HG02840 (cell line): ENCODE measurements around the gene DYRK2.

Experiments
- ATAC-seq: cut with Tn5 transposase; IDR thresholded peaks from one replicate; pipeline ENCODE4 v1.9.1; 2021; ENCODE audit warnings: mild to moderate bottlenecking, moderate library complexity, moderate number of reproducible peaks; ENCODE audit not compliant: unreplicated experiment, low FRiP score

The DYRK2 gene

DNA sequence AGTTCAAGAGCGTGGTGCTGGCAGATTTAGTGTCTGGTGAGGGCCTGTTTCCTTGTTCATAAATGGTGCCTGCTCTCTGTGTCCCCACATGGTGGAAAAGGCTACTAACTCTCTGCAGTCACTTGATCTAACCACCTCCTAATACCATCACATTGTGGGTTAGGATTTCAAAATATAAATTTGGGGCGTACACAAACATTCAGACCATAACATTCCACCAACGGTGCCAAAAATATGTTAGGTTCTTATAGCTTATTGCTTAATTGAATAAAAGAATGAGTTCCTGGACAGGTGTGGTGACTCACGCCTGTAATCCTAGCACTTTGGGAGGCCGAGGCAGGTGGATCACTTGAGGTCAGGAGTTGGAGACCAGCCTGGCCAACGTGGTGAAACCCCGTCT, 3.4 kb upstream of the DYRK2 start:
- no peak for ATAC-seq

DNA sequence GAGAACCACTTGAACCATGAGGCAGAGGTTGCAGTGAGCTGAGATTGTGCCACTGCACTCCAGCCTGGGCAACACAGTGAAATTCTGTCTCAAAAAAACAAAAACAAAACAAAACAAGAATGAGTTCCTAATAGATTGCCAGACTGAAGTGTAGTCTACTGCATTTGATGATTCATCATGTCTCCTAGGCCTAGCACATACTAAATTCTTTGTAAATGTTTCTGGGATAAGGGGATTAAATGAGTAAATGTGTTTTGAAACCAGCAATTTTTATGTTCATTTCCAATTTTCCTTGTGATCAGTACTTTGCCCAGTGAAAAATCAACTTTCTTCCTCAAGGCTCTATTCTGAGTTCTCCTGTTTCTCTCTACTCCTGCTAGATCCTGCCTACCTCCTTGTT, 2.9 kb upstream of the DYRK2 start:
- no peak for ATAC-seq

DNA sequence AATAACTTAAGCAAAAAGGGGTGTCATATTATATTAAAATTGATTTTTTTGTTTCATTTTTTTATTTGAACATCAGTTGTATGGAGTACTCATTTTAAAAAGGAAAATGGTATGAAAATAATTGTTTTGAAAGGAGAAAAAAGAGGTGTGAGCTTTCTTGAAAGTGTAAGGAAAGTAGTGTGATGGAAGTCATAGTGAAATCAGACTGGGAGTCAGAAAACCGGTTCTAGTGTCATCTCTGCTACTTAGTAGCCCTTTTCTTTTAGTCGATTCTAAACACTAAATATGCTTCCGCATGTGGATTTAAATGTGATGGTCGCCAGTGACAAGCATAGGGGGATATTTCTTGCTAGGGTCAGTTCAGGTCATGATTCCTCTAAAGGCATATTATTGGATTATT, 1.8 kb upstream of the DYRK2 start:
- ATAC-seq, result no peak

DNA sequence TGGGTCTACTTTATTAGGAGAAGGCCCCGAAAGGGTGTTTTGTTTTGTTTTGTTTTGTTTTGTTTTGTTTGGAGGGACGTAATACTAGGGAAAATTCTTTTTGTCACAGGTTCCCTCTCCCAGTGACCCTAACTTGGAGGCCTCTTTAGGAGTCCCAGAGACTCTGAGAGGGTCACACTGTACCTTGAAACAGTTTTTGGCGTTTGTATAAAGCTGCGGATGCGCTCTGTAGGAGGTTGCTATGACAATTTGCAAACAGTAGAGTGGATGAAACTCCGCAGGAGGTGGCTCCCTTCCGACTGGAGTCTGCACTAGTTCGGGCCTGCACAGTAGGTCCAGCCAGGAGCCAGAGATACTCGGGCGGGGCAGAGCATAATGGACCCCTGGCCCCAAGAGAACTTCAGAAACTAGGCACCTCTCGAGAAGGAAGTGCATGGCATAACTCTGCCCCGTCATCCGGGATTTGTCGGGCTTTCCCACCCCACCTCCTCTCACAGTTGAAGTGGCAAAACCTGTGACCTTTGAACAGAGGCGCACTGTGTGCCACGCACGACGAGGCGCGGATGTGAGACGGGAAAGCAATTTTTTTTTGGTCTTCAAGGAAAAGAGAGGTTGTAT, 1.3 kb upstream of the DYRK2 start:
- no peak for ATAC-seq

DNA sequence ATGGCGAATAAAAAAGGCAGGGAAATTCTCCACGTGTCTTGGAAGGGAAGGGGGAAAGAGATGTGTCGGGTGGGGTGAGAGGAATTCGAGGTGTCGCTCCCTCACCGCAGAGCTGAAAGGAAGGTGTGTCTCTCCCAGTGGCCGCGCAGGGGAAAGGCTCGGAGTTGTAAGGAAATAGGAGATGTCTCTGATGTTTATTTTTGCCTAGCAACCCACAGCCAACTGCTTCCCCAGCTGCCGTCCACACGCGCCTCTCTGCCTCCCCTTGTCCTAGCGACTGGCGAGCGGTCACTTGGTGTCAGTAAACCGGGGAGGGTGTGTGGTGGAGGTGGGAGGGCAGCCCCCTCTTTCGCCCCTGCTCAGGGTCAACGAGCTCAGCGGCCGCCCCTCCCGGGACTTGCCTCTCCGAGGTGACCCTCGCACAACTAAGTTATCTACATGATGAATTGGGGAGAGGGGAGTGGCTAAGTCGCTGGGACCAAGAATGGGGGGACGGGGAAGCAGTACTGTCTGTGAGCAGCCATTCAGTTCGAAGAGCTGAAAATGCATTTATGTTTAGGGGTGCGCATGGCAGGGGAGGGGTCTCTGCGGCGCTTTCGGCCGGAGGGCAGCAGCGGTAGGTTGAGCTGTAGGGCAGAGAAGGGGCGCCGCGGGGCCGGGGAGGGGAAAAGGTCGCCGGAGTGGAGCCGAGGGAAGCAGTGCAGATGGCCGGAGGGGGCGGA, 585 bp upstream of the DYRK2 start:
- ATAC-seq, result peak; percentile 18

DNA sequence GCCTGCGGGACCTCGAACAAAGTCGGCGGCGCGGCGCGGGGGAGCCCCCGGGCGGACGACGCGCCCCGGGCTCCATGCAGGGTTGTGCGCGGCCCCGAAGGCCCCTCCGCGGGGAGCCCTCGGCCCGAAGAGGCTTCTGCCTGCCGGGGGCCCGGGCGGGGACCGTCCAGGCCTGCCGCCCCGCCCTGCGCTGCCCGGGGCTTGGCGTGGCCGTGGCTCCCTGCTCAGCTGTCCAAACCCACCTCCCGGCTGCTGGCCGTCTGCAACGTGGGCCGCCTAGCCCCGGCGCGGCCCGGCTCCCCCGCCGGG, 670 bp downstream of the DYRK2 start:
- no peak for ATAC-seq

- peak; percentile 15 for ATAC-seq
Observed at GRCh38 chr12:67649570-67650387, 1.2 kb downstream of the DYRK2 start.

GRCh38 chr12:67650388-67651131, 2.0 kb downstream of the DYRK2 start:
- ATAC-seq, result no peak

DNA sequence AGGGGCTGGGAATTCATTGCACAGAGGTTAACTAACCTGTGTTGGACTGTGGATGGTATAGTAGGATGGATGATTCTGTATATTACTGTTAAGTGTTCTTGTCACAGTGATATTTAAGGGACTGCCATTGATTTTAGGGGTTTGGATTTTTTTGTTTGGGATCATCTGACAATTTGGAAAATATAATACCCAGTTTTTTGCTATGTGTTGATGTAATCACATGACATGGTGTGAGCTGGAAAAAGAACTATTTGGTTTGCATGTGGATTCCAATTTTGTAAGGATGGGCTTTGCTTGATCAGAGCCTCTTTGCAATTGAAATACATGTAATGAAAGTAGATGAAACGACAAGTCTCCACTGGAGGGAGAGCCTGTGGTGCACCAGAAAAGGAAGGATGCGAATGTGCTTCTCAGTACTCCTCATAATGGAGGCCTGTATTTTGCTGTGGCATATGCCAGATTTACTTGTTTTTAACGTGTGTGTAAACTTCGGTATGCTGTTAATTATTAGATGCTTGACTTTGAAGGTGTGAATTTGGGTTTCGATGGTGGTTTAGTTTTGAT, 2.7 kb downstream of the DYRK2 start:
- ATAC-seq, result no peak

GRCh38 chr12:67655829-67656228, 7.3 kb downstream of the DYRK2 start:
- ATAC-seq, result no peak

DNA sequence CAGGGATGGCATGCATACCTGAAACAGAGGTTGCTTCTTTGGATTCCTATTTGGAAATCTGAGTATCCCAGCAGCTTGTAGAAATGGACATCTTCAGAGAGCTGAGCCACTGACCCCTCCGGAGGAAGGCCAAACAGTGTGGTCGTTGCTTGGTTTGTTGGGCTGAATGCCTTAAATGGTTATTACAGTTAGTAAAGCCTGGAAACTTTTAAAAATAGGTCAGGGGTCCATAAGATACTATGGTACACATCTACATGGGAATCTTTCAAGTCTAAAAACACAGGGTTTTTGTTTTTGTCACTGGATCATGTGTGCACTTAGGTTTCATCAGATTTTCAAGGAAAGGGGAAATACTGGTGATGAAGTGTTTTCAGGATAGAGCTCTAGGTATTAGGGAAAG, 7.7 kb downstream of the DYRK2 start:
- no peak for ATAC-seq

- no peak for ATAC-seq
Observed at GRCh38 chr12:67658486-67658885, 9.9 kb downstream of the DYRK2 start.

- no peak for ATAC-seq
Observed at GRCh38 chr12:67659292-67659691, 10.7 kb downstream of the DYRK2 start.

DNA sequence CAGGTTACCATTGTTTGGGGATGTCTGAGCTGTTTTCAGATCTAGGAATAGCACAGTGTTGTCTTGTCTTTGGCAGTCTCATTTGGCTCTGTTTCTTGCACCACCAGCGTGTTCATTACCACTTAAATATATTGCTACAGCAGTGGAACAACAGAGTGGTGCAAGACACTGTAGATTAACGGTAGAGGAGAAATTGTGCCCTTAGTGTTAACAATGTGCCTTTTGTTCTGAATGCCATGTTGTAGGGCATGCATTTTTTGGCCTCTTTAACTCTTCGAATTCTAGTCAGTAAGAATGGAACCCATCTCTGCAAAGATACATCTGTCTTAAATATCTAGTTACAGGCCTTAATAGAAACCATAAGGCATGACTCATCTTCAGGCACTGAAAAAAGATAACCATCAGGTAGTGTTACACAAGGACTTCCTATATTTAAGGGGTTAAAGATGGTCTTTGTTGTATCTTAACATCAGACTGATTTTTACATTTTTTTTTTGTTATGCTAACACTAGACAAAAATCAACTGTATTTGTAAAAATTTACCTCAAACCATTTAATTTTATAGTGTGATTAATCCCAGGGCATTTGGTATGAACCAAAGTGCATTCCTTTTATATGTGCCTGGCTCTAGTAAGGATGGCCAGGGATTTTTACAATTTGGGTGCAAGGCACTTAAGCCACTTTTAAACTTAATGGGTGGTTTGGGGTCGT, 12.9 kb downstream of the DYRK2 start:
- ATAC-seq, result no peak

DNA sequence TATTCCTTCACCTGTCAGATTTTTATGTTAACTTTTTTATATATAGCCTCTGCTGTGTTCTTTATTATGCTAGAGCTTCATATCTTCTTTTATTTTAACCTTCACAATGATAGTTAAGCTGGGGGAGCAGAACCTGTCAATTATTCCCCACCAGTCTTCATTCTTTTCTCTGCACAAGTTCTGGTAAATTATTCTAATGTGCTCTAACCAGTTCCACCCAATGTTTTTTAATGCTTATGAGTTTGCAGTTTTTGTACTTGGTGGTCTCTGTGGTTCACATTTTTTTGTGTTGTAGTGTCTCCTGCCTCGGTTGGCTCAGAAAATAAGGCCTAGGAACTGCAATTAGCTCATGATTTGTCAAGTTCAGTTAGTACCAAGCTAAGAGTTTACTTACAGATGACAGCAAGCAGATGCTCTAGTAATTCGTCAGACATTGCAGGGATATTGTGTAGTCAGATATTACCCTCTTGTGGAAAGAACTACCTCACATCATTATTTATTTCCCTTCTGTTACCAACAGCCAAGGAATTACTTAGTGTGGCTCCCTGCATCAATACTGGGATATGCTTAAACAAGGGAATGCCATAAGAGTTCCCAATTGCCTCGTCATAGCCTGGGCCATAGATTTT, 14.5 kb downstream of the DYRK2 start:
- ATAC-seq, result no peak

- ATAC-seq, result no peak
Observed at GRCh38 chr12:67664171-67664570, 15.6 kb downstream of the DYRK2 start.

GRCh38 chr12:67665679-67666078, 17.1 kb downstream of the DYRK2 start:
- no peak for ATAC-seq

- no peak for ATAC-seq
Observed at GRCh38 chr12:67666605-67667004, 18.1 kb downstream of the DYRK2 start.

DNA sequence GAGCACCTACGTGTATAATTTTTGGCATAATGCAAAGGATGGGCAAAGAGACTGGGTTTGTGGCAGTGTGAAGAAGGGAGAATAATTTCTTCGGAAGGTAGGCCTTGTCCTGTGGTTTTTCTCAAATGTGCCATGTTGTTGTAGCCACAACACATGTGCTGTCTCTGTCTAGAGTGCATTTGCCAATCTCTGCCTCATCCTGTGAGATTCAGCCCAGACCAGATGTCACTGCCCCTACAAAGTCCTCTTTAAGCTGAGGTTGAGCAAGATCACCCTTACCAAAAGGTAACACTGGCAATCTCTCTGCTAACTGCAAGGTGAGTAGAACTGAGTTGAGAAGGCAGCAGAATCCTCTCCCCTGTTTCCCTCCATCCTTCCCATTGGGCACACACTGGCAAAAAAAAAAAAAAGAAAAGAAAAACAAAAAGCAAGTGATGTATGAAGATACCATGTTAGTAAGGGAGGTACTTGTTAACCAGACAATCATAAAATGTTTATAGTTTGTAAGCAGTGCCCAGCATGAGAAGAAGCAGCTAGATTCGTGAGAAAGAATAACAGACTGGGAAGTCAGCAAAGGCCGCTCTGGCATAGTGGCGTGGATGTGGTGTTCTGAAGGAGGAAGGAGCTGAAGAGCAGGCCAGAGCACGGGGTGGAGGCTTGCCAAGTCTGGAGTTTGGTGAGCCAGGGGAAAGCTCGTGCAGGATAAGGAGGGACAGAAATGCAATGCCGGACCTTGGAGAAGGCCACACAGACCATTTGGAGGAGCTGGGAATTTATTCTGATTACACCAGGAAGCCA, 18.9 kb downstream of the DYRK2 start:
- no peak for ATAC-seq
